Measurements from ENCODE around the gene VGLL2.

The VGLL2 gene

GRCh38 chr6:117269638-117270054, 4.3 kb downstream of the VGLL2 start:
- no peak for DNase-seq

DNA sequence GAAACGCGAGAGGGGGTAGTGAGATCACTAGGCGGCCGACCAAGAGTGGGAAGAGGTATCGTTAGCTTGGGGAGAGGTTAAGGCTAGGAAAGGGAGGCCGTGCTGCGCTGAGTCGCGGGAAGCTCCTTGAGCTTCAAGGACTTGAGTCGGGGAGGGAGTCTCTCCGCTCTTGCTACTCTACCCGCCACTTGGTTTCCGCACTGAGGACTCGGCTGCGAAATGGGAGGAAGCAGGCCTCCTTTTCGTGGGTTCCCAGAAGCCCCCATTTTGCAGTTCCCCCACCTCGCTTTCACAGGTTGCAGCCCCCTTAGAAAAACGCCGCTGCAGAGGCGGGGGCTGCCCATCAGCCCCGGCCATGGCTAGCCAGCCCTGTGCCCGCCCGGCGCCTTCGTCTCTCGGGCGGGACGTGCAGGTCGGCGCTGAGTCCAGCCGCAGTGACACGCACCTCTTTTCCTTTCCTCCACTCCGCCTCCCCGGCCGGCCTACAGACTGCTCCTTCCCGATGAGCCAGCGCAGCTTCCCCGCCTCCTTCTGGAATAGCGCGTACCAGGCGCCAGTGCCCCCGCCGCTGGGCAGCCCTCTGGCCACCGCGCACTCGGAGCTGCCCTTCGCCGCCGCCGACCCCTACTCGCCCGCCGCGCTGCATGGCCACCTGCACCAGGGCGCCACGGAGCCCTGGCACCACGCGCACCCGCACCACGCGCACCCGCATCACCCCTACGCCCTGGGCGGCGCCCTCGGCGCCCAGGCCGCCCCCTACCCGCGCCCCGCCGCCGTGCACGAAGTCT, 4.9 kb downstream of the VGLL2 start:
- DNase-seq, result peak; percentile 72

GRCh38 chr6:117270843-117271507, 5.6 kb downstream of the VGLL2 start:
- peak; percentile 35 for DNase-seq

DNA sequence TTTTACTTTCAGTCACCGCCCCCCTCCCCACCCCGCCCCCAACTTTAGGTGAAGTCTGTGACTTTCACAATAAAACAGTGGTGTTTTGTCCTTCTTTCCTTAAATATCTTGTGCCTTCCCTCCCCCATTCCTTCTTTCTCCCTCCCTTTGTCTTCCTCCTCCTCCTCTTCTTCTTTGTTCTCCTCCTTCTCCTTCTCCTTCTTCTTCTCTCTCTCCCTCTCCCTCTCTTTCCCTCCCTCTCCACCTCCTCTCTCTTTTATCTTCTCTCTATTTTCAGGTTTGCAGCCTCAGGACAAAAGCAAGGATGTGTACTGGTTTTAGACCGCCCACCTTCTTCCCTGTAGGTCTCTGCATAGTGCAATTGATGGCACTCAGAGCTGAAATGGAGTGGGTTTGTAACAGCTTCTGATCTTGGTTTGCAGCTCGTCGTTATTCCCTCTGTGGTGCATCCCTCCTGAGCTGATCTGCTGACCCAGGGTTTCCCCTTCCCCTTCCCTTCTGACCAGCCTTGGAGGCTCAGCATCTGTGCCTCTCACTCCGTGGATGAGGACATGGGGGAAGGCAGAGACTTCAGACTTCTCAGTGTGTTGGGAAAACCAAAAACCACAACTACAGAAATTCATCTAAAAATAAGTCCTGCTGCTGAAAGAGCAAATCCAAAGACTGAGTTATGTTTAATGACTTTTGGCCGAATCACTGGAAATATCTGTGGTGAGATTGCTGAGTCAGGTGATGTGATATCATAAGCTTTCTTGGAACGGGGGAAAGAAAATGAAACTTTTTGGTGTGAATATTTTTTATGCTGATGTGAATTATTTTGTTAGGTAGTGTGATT, 6.9 kb downstream of the VGLL2 start:
- DNase-seq, result peak; percentile 2

GRCh38 chr6:117272891-117273290, 7.5 kb downstream of the VGLL2 start:
- no peak for DNase-seq

- DNase-seq, result no peak
Observed at GRCh38 chr6:117275205-117275604, 9.8 kb downstream of the VGLL2 start.

- DNase-seq, result no peak
Observed at GRCh38 chr6:117275711-117276110, 10.4 kb downstream of the VGLL2 start.

- no peak for DNase-seq
Observed at GRCh38 chr6:117276778-117277316, 11.5 kb downstream of the VGLL2 start.

GRCh38 chr6:117280922-117281321, 15.6 kb downstream of the VGLL2 start:
- DNase-seq, result no peak

DNA sequence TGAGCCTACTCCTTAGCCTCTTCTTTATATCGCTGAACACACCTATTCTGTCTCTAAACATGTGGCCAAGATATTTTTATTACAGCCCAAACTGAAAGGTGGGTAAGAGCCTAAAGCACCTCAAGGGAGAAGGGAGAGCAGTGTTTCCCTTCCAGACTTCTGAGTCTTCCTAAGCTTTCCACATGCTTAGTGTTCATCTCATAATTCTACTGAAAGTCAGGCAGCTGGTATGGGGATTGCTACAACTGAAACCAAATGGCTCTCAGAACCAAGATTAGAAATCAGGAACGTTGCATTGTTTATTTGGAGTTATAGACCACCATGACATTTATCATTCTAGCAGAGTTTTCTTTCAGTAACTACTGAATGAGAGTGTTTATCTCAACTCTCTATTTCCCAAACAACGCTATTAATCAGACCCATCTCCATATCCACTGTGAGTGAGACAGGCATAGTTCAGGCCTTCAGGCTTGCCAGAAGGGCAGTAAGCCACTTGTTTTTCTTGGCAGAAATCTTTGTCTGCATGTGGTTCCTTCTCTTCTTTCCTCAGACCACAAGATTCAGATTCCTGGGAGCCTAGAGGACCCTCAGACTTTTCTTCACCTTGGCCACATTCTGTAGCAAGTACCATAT, 22.8 kb downstream of the VGLL2 start:
- DNase-seq, result no peak

DNA sequence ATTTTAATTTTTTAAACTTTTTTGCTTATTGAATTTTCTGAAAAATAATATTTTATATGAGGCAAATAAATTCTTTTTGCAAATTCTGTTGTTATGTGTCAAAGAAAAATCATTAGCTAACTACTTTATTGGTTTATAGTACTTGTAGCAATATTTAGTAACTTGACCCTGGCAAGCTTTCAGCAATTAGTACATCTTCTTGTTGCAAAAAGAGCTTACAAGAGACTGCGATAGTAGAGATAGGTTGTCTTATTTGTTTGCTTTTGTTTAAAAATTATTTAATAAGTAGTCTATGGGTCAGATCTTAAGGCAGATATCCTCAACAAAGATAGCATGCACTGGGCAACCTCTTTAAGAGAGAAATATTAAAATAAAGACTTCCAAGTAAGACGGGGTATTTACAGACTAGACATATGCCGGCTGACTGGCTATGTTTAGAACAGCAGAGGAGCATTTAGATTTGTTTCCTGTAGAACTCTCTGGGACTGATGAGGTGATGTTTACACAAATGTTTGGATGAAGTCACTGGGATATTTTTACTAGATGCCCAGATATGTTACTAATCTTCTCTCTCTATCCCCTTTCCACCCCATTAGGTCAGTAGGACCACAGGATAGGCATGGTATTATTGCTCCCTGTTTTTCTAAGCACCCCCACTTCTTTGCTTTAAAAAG, 25.0 kb downstream of the VGLL2 start:
- no peak for DNase-seq

DNA sequence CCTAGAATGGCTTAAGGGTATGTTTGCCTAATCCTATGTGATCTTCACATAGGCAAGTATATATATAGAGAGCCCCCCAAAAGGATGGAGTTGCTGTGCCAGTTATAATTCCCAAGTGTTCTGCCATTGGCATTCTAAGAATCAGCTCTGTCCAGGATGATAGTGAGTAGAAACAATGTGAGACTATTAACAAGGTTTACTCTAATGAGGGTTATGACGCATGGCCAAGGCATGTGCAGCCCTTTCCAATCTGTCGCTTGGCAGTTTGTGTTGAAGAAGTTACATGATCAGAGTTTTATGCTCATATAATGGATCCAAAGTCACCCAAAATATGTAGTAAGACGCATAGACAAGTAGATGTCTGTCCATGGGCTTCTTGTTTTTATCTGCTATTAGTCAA, 33.6 kb downstream of the VGLL2 start:
- DNase-seq, result no peak

DNA sequence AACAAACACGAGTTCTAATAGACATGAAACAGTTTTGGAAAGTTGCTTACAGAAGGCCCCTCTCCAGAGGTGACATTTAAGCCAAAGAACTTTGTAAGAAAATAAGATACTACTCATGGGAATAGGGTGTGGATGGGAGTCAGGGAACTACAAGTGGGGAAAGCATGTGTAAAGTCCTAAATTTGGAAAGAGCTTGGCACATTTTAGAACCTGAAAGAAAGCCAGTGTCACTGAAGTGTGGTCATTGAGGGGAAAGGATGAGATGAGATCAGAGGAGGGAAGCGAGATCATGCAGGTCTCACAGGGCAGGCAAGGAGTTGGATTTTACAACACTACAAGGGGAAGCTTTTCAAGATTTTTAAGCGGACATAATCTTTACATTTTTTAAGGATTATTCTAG, 38.0 kb downstream of the VGLL2 start:
- no peak for DNase-seq

DNA sequence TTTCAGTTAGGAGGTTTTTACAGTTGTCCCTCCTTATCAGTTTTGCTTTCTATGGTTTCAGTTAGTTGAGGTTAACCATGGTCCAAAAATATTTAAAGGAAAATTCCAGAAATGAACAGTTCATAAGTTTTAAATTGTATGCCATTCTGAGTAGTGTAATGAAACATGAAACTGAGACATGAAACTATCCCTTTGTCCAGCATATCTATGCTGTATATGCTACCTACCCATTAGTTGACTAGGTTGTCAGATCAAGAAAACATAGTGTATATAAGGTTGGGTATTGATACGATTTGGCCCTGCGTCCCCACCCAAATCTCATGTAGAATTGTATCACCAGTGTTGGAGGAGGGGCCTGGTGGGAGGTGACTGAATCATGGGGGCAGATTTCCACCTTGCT, 39.1 kb downstream of the VGLL2 start:
- no peak for DNase-seq

- DNase-seq, result no peak
Observed at GRCh38 chr6:117306227-117306790, 41.0 kb downstream of the VGLL2 start.

DNA sequence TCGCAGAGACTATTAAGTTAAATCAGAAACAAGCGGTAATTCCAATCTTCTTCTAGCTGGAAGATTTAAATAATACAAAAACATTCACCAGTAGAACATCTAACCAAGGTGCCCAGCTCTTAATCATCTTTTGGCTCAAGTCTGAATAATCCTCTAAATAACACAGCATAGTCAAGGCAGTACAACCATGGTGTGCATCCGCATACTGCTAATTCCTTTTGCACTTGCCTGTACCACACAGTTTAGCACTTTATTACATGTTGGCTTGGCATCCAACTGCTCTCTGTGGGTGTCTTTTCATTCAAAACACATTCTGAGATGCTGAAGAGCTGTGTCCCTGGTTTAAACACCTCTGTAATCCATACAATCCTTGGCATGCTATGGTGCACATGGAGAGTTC, 42.3 kb downstream of the VGLL2 start:
- DNase-seq, result no peak

GRCh38 chr6:117309069-117309468, 43.7 kb downstream of the VGLL2 start:
- no peak for DNase-seq

GRCh38 chr6:117309611-117310010, 44.3 kb downstream of the VGLL2 start:
- DNase-seq, result no peak

DNA sequence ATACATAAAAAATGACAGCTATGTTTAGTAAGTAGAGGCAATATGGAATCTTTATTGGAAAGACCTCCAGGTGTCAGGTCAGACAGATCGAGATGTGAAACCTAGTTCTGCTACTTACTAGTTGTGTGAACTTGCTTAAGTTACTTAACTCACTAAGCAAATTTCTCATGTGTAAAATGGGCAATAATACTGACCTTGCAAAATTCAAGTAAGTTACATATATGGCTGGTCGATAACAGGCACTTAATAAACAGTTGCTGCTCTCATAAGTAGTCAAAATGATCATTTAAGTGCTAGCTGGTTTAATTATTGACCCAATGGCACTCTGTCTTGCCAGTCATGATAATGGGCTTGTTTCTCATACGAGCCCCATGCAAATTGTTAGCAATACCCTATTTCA, 46.0 kb downstream of the VGLL2 start:
- DNase-seq, result no peak

GRCh38 chr6:117311726-117312125, 46.4 kb downstream of the VGLL2 start:
- DNase-seq, result no peak

DNA sequence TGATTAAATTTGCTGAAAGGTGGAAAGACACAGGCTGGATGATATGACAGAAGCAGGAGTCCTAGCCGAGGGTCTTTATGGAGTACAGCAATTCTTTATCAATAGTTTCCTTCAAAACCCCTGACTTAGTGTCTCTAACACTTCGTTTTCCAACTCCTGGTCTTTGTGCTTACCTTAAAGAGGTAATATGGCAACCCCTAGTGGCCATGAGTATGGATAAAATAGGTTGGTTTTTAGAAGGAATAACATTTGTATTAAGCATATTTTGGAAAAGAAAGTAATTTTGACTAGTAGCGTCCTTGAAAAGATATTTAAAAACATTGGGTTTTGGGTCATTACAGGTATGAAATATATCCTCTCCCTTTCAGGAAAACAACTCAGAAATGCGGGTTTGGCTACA, 51.9 kb downstream of the VGLL2 start:
- DNase-seq, result no peak
